Upper lobe of left lung (tissue), 4 donors: ENCODE measurements around the gene OSTM1.

Experiments
- POLR2AphosphoS5 ChIP-seq, 2 donors: sonication (generic); formaldehyde crosslinking; IDR thresholded peaks; one replicate each; pipeline ENCODE4 v1.5.1; 2017; ENCODE audit warnings: antibody characterized with exemption in 2 of 2
- TF ChIP-seq, protein P1 (sequence below), 6 experiments: fragments of 450-650 bp in 4 of 6; fragments of 200-600 bp in 2 of 6; sonication (generic) in 2 of 6; IDR thresholded peaks; one replicate each; pipeline ENCODE4 v1.5.1; 2016 to 2019; ENCODE audit warnings: antibody characterized with exemption in 6 of 6

DNA sequence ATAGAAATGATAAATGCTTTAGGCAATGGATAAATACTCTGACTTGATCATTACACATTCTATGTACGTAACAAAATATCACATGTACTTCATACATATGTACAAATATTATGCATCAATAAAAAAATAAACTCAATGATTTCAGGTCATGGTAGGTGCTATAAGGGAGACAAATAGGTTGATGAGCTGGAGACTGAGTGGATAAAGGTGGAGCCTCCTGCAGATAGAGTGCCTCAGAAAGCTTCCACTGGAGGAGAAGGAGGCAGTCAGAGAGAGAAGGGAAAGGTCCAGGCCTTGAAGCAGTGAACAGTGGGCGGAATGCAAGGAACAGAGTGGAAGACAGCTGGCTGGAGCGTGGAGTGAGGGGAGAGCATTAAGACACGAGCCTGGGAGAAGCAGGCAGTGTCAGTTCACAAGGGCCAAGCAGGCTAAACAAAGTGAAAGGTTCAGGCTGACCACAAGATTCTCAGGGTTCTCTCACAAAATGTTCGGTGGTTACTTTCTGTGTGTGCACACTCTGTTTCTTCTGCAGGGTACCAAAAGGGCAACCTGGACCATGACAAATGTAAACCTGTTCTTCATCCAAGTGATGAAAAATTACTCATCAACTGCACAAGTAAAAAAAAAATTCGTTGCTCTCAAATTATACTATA, 60.6 kb downstream of the OSTM1 start:
- TF ChIP-seq, protein P1, sequence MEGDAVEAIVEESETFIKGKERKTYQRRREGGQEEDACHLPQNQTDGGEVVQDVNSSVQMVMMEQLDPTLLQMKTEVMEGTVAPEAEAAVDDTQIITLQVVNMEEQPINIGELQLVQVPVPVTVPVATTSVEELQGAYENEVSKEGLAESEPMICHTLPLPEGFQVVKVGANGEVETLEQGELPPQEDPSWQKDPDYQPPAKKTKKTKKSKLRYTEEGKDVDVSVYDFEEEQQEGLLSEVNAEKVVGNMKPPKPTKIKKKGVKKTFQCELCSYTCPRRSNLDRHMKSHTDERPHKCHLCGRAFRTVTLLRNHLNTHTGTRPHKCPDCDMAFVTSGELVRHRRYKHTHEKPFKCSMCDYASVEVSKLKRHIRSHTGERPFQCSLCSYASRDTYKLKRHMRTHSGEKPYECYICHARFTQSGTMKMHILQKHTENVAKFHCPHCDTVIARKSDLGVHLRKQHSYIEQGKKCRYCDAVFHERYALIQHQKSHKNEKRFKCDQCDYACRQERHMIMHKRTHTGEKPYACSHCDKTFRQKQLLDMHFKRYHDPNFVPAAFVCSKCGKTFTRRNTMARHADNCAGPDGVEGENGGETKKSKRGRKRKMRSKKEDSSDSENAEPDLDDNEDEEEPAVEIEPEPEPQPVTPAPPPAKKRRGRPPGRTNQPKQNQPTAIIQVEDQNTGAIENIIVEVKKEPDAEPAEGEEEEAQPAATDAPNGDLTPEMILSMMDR (IDR thresholded peaks at IDR 0.05), result no peak
- TF ChIP-seq POLR2AphosphoS5 (IDR thresholded peaks at IDR 0.05), result no peak
